HUDEP-2 (cell line): ENCODE results near the gene APOBEC3F.

ENCODE experiments used
- DNase-seq, 76 experiments: peaks; one replicate each; lab custom pipeline; 2025; ENCODE audit not compliant: unreplicated experiment in 76 of 76; lab: John Stamatoyannopoulos, UW

Gene APOBEC3F

DNA sequence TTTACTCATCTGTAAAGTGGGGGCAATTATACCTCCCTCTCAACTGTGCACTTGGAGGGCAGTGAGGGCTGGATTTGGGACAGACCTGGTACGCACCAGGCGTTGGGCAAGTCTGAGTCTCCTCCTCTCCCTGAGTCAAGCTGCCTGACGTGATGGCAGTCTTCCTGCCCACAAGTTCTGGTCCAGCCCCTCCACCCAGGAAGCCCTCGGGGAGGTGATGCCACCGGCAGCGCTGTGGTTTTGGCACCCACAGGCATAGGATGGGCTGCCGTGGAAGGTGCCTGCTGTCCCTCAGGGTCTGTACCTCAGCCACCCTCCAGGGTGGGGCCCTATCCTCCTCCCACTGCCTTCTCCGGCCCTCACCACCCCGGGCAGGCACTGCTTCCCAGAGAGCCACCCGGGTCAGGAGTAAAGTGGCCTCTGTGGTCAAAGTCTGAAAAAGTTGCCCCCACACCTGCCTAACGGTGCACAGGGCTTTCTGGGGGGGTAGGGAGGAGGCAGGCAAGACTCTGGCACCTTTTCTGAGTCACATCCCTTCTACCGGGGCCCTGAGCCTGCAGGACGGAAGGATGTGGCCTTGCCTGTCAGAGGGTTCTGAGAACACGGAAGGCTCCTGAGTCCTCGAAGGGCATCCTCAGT, 49.9 kb downstream of the APOBEC3F start:
- peak in 1 of 76 experiments; percentile 2 for DNase-seq

DNA sequence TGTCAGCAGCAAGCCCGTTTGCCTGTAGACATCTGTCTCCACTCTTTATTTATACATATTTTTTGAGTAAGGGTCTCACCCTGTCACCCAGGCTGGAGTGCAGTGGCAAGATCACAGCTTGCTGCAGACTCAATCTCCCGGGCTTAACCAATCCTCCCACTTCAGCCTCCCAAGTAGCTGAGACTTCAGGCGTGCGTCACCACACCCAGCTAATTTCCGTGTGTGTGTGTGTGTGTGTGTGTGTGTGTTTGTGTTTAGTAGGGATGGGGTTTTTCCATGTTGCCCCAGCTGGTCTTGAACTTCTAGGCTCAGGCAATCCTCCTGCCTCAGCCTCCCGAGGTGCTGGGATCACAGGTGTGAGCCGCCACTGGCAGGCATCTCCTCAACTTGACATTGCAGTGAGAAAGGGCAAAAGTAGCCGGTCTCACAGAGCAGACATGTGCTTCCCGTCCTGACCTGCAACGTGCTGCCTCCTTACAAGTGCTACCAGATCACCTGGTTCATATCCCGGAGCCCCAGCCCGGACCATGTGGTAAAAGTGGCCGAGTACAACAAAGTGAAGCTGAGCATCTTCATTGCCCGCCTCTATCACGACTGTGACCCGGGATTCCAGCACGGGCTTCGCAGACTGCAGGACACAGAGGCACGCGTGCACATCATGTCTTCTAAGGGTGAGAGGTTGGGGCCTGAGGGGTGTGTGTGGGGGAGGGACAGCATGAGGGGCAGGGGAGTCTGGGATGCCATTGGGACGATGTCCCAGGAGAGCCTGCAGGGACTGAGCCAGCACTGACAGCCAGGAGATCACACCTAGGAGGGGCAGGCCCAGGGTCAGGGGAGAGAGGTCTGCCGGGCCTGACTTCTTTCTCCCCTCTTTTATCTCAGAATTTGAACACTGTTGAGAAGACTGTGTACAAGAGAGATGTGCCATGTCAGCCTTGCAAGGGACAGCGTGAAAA, 50.7 kb downstream of the APOBEC3F start:
- DNase-seq = no peak

DNA sequence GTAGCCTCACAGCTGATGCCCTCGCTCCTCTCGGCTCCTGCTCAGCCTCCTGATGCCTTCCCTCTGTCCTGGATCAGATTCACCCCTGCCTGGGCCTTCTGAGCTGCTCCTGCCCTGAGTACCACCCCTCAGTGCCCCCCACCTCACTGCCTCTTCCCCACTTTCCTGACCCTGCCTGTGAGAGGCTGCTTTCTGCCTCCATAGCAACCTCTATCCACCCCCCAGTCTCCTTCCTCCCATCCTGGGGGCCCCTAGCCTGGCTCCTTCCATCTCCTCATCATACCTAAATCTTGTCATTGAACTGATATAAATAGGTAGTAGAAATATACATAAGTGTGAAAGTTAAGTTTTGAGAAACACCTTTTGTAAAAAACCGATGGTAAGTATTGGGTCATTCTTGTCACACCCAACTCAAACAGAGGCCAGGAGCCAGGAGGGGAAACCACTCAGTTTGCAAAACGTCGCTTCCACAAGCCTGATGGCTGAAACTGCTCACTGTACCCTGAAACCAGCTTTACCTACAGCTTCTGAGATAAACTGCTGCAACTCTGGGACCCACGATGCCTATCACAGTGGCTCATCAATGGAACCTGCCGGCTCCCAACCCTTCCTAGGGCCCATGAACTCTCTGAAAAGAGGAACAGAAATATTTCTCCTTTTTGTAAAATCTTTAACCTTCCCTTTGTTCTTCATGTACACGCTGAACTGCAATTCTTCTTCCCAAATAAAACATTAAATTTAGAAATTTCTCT, 51.6 kb downstream of the APOBEC3F start:
- no peak for DNase-seq

DNA sequence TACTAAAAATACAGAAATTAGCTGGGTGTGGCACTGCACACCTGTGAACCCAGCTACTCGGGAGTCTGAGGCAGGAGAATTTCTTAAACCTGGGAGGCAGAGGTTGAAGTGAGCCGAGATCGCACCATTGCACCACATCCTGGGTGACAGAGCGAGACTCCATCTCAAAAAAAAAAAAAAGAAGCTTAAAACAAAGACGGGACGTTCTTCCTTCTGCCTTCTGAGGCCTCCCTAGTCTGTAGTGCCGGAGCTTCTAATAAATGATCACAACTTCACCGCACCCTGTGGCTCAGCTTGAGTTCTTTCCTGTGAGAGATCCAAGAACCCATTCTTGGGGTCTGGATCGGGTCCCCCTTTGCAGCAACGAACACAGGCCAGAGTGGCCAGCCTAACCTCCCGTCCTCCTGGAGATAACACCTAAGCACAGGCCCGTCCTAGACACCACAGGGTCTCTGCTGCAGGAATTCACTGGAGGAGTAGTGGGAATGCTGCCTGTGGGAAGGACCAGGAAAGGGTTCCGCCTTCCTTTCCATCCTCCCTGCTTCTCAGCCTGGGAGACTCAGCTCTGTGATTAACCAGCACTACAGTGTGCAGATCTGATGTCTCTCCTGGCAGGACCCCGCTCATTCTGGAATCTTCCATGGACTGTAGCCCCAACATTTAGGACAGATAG, 54.2 kb downstream of the APOBEC3F start:
- DNase-seq = no peak

DNA sequence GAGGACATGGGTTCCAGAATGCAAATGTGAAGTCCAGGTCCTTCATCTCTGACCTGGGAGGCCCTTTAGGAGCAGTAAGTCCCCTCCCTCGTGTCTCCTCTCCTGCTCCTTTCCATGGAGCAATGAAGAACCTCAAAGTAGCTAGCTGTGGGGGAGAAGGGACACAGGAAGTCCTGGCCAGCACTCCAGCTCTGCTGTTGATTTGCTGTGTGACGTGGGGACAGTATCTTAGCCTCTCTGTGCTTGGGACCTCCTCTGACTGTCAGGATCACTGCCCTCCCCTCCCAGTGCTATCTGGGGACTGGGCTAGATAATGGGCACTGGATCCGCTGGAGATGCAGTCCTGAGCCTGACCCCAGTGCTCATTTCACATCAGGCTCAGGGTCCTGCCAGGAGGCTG, 55.3 kb downstream of the APOBEC3F start:
- no peak for DNase-seq

DNA sequence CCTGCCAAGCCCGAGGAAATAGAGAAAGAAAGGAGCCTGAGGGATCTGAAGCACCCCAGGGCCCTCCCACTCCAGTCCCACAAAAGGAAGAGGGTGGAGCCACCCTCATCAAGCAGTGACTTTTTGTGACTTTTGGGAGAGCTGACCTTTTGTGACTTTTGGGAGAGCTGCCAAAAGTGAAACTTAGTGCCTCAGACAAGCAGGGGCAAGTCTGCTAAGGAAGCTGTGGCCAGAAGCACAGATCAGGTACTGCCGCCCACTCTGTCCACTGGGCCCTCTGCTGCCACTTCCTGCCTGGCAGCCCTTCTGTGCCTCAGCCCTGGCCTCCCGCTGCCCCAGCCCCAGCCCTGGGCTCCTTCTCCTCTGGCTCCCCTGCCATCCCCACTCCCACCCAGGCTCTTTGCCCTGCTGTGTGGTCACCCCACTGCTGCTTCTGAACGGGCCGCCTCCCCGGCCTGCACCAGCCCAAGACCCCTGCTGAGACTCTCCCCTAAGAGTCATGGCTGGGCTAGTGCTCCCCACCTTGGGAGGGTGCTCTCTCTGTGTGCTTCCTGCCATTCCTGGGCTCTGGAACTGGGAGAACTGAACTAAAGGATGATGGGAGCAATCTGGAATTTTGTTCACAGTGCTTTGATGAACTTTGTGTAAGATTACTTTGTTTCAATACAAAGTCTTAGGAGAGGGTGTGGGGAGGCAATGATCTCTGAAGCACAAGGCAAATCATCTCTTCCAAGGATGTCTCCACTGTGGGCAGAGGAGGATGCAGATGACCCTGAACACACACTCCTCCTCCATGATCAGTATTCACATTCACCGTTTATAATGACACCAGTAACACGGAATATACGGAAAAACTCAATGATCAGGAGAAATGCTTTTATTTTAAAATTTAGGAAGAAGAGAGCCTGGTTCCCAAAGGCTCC, 56.7 kb downstream of the APOBEC3F start, which contains the start of gene APOBEC3H:
Gene APOBEC3H (plus strand): TSS at position 147 of the 923 bp plus-strand sequence. CDS start 3,035 bp downstream, outside the sequence.
- DNase-seq = peak in 26 of 76 experiments; percentile 8 to 69 (median 26)

DNA sequence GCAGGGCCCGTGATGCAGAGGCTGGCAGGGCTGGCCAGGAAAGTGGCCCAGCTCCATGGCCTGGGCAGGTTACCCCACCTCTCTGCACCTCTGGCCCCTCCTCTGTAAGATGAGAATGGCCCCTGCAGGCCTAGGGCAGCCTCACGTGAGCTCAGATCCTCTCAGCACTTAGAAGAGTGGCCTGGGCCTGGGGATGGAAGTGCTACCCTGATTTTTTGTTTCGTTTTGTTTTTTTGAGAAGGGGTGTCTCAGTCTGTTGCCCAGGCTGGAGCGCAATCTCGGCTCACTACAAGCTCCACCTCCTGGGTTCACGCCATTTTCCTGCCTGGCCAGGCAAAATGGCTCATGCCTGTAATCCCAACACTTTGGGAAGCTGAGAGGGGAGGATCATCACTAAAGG, 57.4 kb downstream of the APOBEC3F start:
- no peak for DNase-seq

DNA sequence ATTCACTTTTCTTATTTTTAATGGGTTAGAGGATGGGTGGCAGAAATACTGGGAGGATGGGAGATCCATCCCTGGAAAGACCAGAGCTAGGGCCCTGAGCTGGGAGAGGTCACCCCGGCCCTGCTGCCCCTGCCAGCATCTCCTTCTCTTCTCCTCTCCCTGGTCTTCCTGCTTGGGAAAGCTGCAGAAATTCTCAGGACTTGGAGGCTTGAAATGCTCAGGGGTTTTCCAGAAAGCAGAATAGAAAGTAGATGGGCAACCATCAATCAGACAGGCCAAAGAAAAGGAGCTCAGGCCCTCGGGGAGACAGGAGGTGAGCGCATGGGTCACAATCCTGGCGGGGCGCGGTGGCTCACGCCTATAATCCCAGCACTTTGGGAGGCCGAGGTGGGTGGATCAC, 57.9 kb downstream of the APOBEC3F start:
- DNase-seq = no peak

DNA sequence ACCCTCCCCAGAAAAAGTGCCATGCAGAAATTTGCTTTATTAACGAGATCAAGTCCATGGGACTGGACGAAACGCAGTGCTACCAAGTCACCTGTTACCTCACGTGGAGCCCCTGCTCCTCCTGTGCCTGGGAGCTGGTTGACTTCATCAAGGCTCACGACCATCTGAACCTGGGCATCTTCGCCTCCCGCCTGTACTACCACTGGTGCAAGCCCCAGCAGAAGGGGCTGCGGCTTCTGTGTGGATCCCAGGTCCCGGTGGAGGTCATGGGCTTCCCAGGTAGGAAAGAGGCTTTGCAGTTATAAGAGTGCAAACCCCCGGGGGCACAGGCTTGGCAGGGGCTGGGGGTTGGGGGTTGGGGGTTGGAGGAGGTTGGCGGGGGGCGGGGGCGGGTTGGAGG, 60.6 kb downstream of the APOBEC3F start:
- no peak for DNase-seq

DNA sequence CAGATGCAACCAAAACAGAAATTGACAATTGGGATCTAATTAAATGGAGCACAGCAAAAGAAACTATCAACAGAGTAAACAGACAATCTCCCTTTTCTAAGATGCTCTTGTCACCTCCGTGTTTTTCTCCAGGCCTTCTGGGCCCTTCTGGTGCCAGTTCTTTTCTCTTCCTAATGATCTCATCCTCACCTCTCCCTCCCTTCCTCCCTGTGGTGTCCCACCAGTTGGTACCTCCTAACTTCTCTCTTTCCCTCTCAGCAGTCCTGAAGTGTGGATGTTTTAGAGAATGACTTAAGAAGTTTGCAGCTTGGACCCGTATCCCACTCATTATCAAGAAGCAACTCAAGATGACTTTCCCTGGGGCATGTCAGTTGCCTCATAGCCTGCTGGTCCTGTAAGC, 62.8 kb downstream of the APOBEC3F start:
- no peak for DNase-seq
